ENCODE measurements around the gene PRSS53.

The PRSS53 gene

GRCh38 chr16:31129568-31130335 is 41.0 kb upstream of the PRSS53 start:
- DNase-seq (ENCODE audit: low read depth): no peak

GRCh38 chr16:31128711-31129567 is 40.2 kb upstream of the PRSS53 start:
- H3K4me3 ChIP-seq (ENCODE audit: low read length): no peak overlapping the region

More at GRCh38 chr16:31129568-31130335, 41.0 kb upstream of the PRSS53 start:
- TF ChIP-seq CTCF (IDR thresholded peaks at IDR 0.05; ENCODE audit: insufficient read depth, low read depth, low read length, missing control alignments): peak; percentile 19
- H3K4me3 ChIP-seq (ENCODE audit: low read length): no peak overlapping the region

GRCh38 chr16:31127182-31127581 is 38.4 kb upstream of the PRSS53 start:
- DNase-seq (ENCODE audit: low read depth): no peak
- H3K4me3 ChIP-seq (ENCODE audit: low read length): no peak overlapping the region
- TF ChIP-seq CTCF (IDR thresholded peaks at IDR 0.05; ENCODE audit: insufficient read depth, low read depth, low read length, missing control alignments): no peak

More at GRCh38 chr16:31128711-31129567, 40.2 kb upstream of the PRSS53 start:
- DNase-seq (ENCODE audit: low read depth): no peak
- no peak for TF ChIP-seq CTCF (IDR thresholded peaks at IDR 0.05; ENCODE audit: insufficient read depth, low read depth, low read length, missing control alignments)

- no peak for DNase-seq (ENCODE audit: low read depth)
- TF ChIP-seq CTCF (IDR thresholded peaks at IDR 0.05; ENCODE audit: insufficient read depth, low read depth, low read length, missing control alignments): no peak
- no peak overlapping the region for H3K4me3 ChIP-seq (ENCODE audit: low read length)
Observed at GRCh38 chr16:31125844-31126243, 37.1 kb upstream of the PRSS53 start.

GRCh38 chr16:31120129-31120528 is 31.4 kb upstream of the PRSS53 start:
- TF ChIP-seq CTCF (IDR thresholded peaks at IDR 0.05; ENCODE audit: insufficient read depth, low read depth, low read length, missing control alignments): no peak
- DNase-seq (ENCODE audit: low read depth): no peak
- no peak overlapping the region for H3K4me3 ChIP-seq (ENCODE audit: low read length)

GRCh38 chr16:31118223-31119155 is 29.7 kb upstream of the PRSS53 start:
- TF ChIP-seq CTCF (IDR thresholded peaks at IDR 0.05; ENCODE audit: insufficient read depth, low read depth, low read length, missing control alignments): no peak
- H3K4me3 ChIP-seq (ENCODE audit: low read length): peak overlapping the region; percentile 80
- DNase-seq (ENCODE audit: low read depth): peak; percentile 98

Measured in epithelial cell of esophagus (primary cell).